HFFc6 (cell line): Measurements from ENCODE around the gene CAPZA1. TPM values are rescaled to one million over a fixed set of nuclear protein-coding genes. Genes with fewer than 3 reads are reported as not detected.
A peak's percentile ranks its signal among the peaks of the same experiment; 100 is the strongest.

Source experiments
- DNase-seq: peaks from one replicate; pipeline ENCODE4 v3.0.0-alpha.2; 2018
- H3K27ac Mint-ChIP-seq: 2 replicates; pipeline ENCODE4 v1.8.0; 2020; ENCODE audit warnings: mild to moderate bottlenecking, mixed read lengths
- H3K27me3 Mint-ChIP-seq: 2 replicates; pipeline ENCODE4 v1.8.0; 2021; ENCODE audit warnings: mild to moderate bottlenecking, moderate library complexity, mixed read lengths; ENCODE audit not compliant: insufficient read depth
- H3K36me3 Mint-ChIP-seq: 2 replicates; pipeline ENCODE4 v1.8.0; 2021; ENCODE audit warnings: low read depth, mixed read lengths
- H3K4me1 Mint-ChIP-seq: 2 replicates; pipeline ENCODE4 v1.8.0; 2020; ENCODE audit warnings: low read depth, mixed read lengths
- H3K4me3 Mint-ChIP-seq: 2 replicates; pipeline ENCODE4 v1.8.0; 2020; ENCODE audit warnings: mild to moderate bottlenecking, moderate library complexity, mixed read lengths
- H3K9me3 Mint-ChIP-seq: 2 replicates; pipeline ENCODE4 v1.8.0; 2020; ENCODE audit warnings: mild to moderate bottlenecking, mixed read lengths
- CTCF ChIP-seq: fragments of 200-600 bp; sonication (generic); IDR thresholded peaks from 2 replicates; pipeline ENCODE4 v1.5.0; 2021; ENCODE audit warnings: antibody characterized with exemption, mild to moderate bottlenecking
- total RNA-seq, 6 experiments: library from RNA; stranded (reverse); fragmentation: NEBNext Ultra II Directional; extraction: Animal tissue kit (Norgen Biotek cat#: 25700); gene quantifications; 2 replicates in 1 of 6; 3 replicates in 5 of 6; pipeline ENCODE4 v1.2.3, GENCODE V29; 2021

The CAPZA1 gene
- total RNA-seq, 6 experiments from 2014 or later: 230 to 293 (median 265) TPM

DNA sequence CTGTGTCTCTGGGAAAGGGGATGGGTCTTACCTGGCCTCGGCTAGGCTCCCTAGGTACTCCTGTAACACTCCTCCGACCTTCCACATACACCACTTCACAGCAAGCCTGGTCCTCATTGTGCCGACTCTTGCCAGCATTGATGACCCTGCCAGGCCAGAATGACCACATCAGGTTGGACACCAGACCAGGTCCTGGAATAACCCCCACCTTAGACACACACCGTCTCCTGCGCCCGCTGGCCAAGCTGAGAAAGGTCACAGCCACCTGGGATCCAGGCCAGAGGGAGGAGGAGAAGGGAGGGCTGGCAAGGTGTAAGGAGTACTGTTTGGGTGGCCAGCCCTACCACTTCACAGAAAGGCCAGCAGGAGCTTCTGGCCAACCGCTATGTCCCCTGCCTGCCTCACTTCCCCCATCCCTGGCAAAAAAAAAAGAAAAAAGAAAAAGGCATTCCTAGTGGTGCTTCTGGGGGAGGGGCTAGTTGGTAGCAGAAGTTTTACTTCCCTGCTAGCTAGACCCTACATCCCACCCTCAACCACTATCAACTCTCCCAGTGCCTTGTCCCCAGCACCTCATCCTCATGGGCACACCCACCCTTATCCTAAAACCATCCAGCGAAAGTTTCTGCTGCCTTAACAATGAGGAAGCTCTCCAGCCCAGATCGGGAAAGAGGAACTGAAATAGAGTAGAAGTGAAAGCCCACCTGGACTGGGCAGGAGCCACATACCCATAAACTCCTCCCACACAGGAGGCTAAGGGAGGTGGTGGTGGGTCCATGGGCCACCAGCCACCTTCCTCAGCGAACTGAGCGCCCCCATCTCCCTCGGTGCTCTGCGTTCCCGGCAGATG lies 94.1 kb downstream of the CAPZA1 start:
- Mint-ChIP-seq H3K36me3 (no peaks in the 10 kb centered on the region), H3K27me3 (no peaks in the 10 kb centered on the region; the same call in none of the 2 replicates), H3K27ac (no peak overlapping the region), H3K9me3 (no peaks in the 10 kb centered on the region), H3K4me3 (peak overlapping the region; percentile 89), H3K4me1 (peaks cover 27% of the 10 kb centered on the region)
- TF ChIP-seq CTCF: no peak
- no peak for DNase-seq

- no peak for DNase-seq
- peak overlapping the region; percentile 89 for H3K4me3 Mint-ChIP-seq
These were observed 95.0 kb downstream of the CAPZA1 start for GRCh38 chr1:112714313-112715263.

DNA sequence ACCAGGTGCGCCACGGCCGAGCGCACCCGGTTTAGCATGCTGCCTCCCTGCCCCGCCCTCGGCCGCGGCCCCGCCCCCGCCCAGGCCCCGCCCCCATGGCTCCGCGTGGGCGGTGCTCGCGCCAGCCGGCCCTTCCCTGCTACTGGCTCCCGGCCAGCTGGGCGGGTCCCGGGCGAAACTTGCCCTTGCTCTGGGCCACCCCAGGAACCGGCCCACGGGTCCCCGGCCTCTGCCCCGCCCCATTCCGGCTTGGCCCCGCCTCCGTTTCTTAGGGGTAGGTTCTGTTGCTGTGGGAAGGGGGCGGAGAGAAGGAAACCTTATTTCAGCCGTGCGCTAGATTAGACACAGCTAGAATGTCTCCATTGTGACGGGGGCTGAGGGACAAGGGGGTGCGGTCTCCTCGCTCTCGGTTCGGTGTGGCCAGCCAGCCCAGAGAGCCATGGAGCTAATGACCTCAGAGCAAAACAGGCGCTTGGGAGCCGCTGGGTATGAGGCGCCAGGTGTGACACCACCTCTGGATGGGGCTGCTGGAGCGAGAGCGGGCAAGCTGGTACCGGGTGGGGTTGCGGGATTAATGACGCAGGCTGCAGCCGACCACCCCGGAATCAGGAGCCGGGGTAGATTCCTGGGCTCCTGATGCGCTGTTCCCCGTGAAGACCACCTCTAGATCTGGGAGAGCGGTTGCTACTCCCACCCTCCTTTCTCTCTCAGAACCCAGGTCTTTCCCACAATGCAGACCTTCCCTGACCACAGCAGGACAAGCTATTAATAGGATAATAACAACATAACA lies 95.8 kb downstream of the CAPZA1 start, which contains the start of gene PPM1J:
Gene PPM1J (minus strand): TSS at position 69 of the 790 bp plus-strand sequence. CDS start 31 bp downstream, at position 38.
- Mint-ChIP-seq H3K4me1 (peaks cover 28% of the 10 kb centered on the region), H3K27ac (peak within 1 kb of the TSS; percentile 36), H3K27me3 (no peaks in the 10 kb centered on the region; the same call in none of the 2 replicates), H3K36me3 (no peaks in the 10 kb centered on the region), H3K9me3 (no peaks in the 10 kb centered on the region), H3K4me3 (peak within 1 kb of the TSS; percentile 91)
- no peak for TF ChIP-seq CTCF
- DNase-seq: peak; percentile 86

More at GRCh38 chr1:112714313-112715263, 95.0 kb downstream of the CAPZA1 start:
- Mint-ChIP-seq H3K9me3 (no peaks in the 10 kb centered on the region), H3K27me3 (no peaks in the 10 kb centered on the region; the same call in none of the 2 replicates), H3K27ac (no peak overlapping the region), H3K4me1 (peaks cover 28% of the 10 kb centered on the region), H3K36me3 (no peaks in the 10 kb centered on the region)
- peak; percentile 64 for TF ChIP-seq CTCF

GRCh38 chr1:112716133-112716720 lies 96.6 kb downstream of the CAPZA1 start:
- Mint-ChIP-seq H3K9me3 (no peaks in the 10 kb centered on the region), H3K4me3 (peak overlapping the region; percentile 91), H3K27me3 (no peaks in the 10 kb centered on the region; the same call in none of the 2 replicates), H3K4me1 (peaks cover 28% of the 10 kb centered on the region), H3K36me3 (no peaks in the 10 kb centered on the region), H3K27ac (peak overlapping the region; percentile 36; the same call in 1 of the 2 replicates)
- peak; percentile 98 for TF ChIP-seq CTCF
- peak; percentile 81 for DNase-seq
